ENCODE measurements around the gene LPAR3.
"Not testable (repeated sequence)": the region's sequence is repeated elsewhere in the genome, so short reads cannot be mapped to it uniquely, and the experiment has no call there.

LPAR3 gene

DNA sequence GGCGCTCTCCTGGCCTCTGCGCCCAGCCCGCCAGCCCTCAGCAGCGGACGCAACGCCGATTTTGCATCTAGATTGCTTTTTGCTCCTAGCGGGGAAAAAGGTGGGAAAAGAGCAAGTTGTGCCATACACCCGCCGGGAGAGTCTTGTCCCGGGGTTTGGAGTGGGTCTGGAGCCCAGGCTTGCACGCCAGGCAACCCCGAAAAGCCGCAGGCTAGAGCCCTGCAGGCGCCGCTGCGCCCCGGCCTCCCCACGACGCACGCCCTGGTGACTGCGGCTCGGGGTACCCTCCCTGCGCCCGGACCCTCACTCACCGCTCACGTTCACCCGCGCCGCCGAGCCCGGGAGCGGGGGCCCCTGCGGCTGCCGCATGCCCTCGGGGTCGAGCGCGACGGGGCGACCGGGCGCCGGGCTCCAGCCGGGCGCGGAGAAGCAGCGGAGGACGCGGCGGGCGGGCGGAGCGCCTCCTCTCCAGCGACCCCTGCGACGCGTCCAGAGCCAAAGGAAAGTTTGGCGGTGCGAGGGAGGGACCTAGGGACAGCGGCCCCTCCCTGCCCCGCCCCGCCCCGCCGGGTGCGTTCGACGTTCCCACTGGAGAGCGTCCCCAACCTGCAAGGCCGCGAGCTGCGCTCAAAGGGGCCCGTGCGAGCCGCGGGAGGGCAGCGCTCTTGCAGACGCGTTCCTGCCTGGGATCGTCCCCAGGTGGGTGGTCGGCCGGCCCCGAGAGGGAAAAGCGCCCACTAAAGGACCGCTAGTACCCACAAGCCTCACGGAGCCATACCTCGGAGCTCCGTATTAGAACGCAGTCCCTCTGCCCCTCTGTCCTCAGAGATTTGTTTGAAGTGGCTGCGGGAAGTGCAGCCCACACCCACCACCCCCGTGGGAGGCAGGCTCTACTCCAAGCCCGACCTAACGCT is at the start of gene LPAR3:
TSS of gene LPAR3 (minus strand) at position 502 of the 914 bp plus-strand sequence. CDS start 27,086 bp downstream, outside the sequence.
- peak; percentile 50 for DNase-seq (ENCODE audit: low spot score)

GRCh38 chr1:84941843-84942242 is 48.8 kb upstream of the LPAR3 start:
- no peak for DNase-seq (ENCODE audit: low spot score)

DNA sequence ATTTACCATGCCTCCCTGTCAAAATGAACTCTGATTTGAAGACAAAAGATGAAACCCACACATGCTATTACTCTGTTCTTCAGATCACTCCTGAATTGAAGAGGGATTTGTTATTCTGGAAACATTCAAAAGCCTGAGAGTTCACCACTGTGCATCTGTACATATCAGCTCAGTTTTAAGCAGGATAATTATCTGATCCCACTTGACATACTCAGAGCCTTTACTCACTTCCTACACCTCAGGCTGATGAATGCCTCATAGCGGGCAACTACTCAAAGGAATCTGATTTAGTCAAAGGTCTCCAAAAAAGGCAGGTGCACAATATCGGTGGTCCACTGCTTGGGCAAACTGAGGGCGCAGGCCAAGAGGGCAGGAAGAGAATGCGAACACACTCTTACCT is 47.5 kb upstream of the LPAR3 start:
- DNase-seq (ENCODE audit: low spot score): no peak

- DNase-seq (ENCODE audit: low spot score): no peak
These were observed 46.8 kb upstream of the LPAR3 start for GRCh38 chr1:84939761-84940160.

DNA sequence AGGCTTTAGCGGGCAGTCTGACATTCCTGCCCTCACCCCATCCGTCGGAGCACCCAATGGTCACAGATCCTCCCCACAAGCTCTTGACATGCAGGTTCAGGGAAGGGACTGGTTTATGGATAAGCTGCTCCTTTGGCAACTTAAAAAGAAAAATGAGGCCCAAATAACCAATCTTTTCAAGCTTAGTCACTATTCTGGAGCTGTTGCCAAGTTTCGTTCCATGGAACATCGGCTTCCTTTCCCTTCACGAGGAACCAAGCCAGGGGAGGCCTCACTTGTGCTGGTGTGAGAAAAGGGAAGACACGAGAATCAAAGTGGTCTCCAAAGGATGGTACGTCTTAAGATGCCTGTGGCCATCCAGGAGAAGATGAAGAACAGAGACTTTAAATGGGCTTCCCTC is 46.1 kb upstream of the LPAR3 start:
- DNase-seq (ENCODE audit: low spot score): peak; percentile 20

GRCh38 chr1:84936116-84936810 is 43.3 kb upstream of the LPAR3 start:
- DNase-seq (ENCODE audit: low spot score): peak; percentile 78

DNA sequence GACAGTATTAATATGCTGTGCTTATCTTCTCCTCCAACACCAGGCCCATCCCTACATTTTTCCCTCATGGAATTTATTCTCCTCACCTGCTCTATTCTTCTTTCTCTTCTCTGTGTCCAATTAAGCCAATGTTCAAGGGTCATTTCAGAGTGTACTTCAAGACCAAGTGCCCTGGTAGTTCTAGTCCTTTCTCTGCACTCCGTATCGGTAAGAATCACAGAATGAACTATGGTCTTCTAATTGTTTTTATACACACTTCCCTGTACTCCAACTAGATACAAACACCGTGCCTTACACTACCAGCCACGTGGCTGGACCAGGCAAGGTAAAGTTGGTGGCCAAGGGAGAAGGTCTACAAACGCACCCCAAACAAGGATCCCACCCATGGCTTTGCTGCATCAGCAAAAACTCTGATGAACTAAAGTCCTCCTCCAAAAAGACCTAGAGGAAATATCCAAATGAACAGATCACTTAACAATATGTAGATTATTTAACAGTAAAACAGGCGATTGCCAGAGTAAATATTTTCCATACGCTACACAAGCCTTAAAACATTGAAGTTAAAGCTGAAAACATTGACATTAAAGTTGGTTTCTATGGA is 40.1 kb upstream of the LPAR3 start:
- no peak for DNase-seq (ENCODE audit: low spot score)

- DNase-seq (ENCODE audit: low spot score): no peak
These were observed 37.8 kb upstream of the LPAR3 start for GRCh38 chr1:84930831-84931230.

- DNase-seq (ENCODE audit: low spot score): no peak
These were observed 37.3 kb upstream of the LPAR3 start for GRCh38 chr1:84930329-84930728.

DNA sequence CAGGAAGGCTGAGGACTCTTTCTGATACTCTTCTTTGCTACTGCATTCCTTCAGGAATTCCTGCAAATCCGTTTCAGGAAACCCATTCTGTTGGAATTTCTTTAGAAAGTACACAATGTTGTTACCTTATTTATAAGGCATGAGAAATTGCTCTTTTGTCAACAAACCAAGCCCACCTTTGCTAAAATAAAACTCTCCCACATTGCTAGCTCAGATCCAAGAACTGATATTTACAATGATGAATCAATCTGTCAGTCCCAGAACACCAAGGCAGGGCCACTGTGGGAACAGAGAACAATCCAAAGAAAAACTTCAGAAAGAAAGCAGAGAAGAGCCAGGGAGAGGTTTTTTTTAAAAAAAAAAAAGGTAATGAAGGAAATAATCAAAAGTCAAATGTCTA is 36.6 kb upstream of the LPAR3 start:
- no peak for DNase-seq (ENCODE audit: low spot score)

GRCh38 chr1:84928979-84929378 is 36.0 kb upstream of the LPAR3 start:
- no peak for DNase-seq (ENCODE audit: low spot score)

DNA sequence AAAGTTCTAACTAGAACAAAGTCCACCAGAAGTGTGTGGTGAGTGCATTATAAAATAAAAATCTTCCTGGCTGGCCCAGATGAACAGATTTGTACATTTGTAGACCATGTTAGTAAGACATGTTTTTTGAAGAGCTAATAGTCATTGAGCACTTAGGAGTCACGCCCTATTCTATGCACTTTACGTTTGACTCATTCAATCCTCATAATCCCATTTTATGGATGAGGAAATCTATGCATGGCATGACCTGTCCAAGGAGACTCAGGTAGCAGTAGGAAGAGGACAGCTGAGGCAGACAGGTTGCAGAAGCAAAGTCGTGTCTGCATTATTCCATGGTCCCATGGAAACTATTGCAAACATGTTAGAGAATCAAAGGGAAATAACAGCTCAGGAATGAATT is 30.3 kb upstream of the LPAR3 start:
- DNase-seq (ENCODE audit: low spot score): no peak

GRCh38 chr1:84920159-84920558 is 27.2 kb upstream of the LPAR3 start:
- no peak for DNase-seq (ENCODE audit: low spot score)

DNA sequence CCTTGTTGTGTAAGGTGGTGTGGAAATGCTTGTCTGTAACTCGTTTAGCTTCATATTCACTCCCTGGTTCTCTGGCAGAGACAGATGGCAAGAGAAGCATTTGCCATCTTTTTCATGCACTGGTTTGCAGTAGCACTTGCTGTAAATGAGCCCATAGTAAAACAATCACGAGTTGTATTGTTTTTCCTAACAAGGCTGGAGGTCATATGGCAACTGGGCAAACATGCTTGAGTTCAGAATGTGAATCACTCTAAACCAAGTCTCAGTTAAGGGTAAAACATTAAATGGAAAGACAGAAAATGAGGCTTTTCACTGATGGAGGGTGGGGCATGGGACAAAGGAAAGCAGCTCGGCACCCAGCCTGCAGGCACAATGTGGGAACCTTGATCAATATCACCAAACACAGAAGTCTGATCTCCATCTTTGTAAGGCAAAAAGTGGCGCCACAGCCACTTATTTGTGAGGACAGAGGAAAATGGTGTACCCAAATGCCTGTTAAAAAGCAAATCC is 26.5 kb upstream of the LPAR3 start:
- no peak for DNase-seq (ENCODE audit: low spot score)

DNA sequence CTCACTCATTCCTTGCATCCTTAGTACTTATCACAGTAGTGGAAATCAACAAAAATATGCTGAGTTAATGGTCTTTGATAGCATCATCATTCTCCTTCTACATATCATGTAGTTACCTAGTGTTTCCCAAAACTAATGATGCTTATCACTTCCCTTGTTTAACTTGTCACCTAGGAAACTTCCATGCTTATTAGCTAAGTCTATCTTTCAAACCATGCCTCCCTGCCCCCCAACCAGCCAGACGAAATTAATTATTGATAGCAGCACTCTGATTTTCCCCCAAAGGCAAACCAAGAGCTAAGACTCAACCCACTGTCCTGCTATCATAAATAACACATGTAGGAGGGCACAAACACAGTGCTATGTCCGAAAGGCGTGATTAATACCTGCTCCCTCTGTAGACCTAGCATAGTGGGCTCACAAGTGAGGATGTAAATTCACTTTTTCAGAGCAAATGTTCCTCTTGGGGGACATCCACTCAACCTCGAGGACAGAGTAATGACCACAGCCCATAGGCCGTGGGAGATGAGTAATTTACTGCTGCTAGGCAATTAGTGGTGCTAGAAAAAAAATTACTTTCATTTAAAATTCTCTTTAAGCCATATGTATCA is 25.8 kb upstream of the LPAR3 start:
- DNase-seq (ENCODE audit: low spot score): no peak

DNA sequence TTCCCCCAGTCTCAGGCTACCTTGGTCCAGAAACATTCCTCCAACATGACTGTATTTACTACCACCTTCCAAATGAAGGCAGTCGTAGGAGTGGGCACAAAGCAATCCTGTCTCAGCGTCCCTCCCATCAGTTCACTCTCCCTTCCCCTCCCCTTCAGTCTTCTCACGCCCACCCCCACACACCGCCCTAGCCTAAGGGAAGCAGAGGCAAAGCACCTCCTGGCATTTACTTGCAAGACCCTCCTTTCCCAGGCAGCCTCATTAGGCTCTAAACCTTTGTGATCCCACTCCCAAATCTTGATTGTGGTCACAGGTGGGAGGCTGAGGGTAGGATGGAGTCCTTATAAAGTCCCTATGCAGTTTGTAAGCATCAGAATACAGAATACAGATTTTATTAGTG is 23.9 kb upstream of the LPAR3 start:
- DNase-seq (ENCODE audit: low spot score): no peak

DNA sequence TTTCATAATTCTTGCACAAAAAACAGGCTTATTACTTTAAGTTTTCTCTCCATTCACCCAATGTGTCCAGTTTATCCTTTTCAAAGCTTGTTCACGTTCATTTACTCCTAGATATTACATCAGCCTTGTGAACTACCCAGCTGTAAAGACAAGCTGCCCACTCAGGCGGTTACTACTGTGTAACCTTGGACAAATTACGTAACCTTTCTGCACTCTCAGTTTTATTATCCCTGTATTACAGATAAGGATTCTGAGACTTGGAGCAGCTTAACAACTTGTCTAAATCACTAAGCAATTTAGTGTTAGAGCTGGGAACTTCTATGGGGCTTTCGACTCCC is 20.5 kb upstream of the LPAR3 start:
- DNase-seq (ENCODE audit: low spot score): no peak

DNA sequence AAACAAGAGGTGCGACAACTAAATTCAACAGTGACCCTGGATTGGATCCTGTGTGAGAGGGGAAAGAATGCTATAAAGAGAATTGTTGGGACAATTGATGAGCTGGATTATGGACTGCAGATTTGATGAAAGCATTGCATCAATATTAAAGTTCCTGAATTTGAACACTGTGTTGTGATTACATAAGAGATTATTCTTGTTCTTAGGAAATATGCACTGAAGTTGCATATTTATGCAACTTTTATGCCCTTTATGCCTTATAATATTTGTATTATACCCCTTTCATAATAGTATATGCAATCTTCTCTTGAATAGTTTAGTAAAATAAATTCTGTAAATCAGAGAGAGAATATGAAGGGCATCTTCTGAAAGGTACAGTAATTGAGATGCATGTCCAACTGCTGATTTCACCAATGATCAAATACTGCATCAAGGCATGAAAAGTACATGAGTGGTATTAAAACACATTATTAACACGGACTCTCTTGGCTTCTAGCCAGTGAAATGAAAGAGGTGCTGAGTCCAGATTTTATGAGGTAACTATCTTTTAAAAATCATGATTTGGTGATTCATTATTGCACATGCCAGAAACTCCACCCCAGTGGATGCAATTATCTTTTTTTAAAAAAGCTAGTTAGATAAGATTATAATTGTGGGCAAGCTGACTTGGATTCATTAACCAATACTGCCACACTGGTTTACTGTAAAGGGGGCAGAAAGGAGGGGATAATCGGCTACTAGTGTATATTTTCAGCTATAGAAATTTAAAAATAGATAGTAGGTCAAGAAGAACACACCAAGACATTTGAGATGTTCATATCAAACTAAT is 19.9 kb upstream of the LPAR3 start:
- no peak for DNase-seq (ENCODE audit: low spot score)

GRCh38 chr1:84908746-84909464 is 15.9 kb upstream of the LPAR3 start:
- not testable (repeated sequence) for DNase-seq (ENCODE audit: low spot score)

DNA sequence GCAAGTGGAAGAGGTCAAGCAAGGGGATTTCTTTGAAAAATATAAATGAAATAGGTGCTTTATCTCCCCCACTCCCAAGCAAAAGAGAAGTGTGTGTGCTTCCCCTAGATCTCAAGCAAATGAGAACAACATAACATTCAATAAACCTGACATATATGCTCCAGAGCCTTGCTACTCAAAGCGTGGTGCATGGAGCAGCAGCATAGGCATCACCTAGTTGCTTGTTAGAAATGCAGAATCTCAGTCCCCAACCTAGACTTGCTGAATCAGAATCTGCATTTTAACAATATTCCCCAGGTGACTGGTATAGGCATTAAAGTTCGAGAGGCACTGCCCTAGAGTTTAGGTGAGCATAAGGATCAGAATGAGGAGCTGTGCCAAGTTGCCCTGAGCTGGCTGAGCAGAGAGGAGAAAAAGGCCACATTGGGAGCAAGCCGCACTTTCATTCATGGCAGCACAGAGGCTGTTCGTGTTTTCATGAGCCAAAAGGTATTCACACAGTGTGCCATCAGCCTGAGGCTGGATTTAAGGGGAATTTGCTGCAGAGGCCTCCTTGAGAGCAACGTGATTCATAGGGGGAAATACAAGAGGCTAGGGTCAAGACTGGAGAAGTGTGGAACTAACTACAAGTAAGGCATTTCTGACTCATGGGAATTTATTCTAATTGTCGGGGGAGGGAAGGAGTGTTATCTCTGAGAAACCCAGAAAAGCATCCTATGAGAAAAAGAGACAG is 14.3 kb upstream of the LPAR3 start:
- DNase-seq (ENCODE audit: low spot score): no peak

Measured in AG20443 (cell line).